Measurements from ENCODE around the gene HIGD1A.
"Not testable (repeated sequence)": the region's sequence is repeated elsewhere in the genome, so short reads cannot be mapped to it uniquely, and the experiment has no call there.

GRCh38 chr3:42810706-42811105, 6.4 kb upstream of the HIGD1A start:
- not testable (repeated sequence) for TF ChIP-seq CTCF (IDR thresholded peaks at IDR 0.05; ENCODE audit: low read length); EZH2 (IDR thresholded peaks at IDR 0.05; ENCODE audit: borderline replicate concordance, low read length)

Data from OCI-LY1 (cell line).